ENCODE results near the gene SELPLG.
"Not testable (repeated sequence)": the region's sequence is repeated elsewhere in the genome, so short reads cannot be mapped to it uniquely, and the experiment has no call there.

The SELPLG gene

DNA sequence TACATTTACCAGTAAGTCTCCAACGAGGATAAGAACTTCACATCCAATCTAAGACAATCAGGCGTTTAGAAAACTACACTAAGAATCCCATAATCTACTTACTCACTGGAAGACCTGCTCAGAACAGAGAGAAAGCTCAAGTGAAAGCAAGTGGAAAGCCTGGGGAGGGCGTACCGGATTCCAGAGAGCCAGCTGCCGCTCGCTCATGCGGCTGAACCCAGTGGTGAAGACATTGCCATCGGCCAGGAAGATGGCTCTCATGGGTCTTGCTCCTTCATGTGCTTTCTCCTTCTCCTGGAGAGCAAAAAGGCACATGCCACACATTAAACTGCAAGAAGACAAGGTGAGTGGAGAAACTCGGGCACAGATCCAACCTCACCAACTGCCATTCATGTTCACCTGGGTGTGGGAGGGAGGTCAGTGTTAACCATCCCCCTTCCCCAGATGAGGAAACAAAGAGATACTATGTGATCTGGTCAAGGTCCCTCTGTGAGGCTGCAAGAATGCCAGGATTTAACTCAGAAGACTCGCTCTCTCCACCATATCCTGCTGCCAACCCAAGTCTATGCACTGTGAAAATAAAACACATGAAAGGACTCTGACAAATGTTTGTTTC lies 23.5 kb upstream of the SELPLG start:
- TF ChIP-seq, protein P1, sequence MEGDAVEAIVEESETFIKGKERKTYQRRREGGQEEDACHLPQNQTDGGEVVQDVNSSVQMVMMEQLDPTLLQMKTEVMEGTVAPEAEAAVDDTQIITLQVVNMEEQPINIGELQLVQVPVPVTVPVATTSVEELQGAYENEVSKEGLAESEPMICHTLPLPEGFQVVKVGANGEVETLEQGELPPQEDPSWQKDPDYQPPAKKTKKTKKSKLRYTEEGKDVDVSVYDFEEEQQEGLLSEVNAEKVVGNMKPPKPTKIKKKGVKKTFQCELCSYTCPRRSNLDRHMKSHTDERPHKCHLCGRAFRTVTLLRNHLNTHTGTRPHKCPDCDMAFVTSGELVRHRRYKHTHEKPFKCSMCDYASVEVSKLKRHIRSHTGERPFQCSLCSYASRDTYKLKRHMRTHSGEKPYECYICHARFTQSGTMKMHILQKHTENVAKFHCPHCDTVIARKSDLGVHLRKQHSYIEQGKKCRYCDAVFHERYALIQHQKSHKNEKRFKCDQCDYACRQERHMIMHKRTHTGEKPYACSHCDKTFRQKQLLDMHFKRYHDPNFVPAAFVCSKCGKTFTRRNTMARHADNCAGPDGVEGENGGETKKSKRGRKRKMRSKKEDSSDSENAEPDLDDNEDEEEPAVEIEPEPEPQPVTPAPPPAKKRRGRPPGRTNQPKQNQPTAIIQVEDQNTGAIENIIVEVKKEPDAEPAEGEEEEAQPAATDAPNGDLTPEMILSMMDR (IDR thresholded peaks at IDR 0.05; ENCODE audit: low read depth, low read length, missing control alignments), result no peak
- no peak for DNase-seq (ENCODE audit: low read depth)
- in situ Hi-C loops (cut with HindIII; ENCODE audit: low sequenced_read_pairs), result loop anchor here (25.0 kb wide), 1 partner anchor 180 kb away; no protein-coding TSS in a partner anchor
- H3K4me3 ChIP-seq (ENCODE audit: low read depth, low read length), result no peak overlapping the region

DNA sequence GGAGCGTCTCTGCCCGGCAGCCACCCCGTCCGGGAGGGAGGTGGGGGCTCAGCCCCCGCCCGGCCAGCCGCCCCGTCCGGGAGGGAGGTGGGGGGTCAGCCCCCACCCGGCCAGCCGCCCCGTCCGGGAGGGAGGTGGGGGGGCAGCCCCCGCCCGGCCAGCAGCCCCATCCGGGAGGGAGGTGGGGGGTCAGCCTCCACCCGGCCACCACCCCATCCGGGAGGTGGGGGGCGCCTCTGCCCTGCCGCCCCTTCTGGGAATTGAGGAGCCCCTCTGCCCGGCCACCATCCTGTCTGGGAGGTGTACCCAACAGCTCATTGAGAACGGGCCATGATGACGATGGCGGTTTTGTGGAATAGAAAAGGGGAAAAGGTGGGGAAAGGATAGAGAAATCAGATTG lies 22.6 kb upstream of the SELPLG start:
- H3K4me3 ChIP-seq (ENCODE audit: low read depth, low read length), result not testable (repeated sequence)
- in situ Hi-C loops (cut with HindIII; ENCODE audit: low sequenced_read_pairs), result loop anchor here (25.0 kb wide), 1 partner anchor 181 kb away; no protein-coding TSS in a partner anchor

DNA sequence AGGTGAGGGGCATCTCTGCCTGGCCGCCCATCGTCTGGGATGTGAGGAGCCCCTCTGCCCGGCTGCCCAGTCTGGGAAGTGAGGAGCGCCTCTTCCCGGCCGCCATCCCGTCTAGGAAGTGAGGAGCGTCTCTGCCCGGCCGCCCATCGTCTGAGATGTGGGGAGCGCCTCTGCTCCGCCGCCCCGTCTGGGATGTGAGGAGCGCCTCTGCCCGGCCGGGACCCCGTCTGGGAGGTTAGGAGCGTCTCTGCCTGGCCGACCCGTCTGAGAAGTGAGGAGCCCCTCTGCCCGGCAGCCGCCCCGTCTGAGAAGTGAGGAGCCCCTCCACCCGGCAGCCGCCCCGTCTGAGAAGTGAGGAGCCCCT lies 22.1 kb upstream of the SELPLG start:
- not testable (repeated sequence) for H3K4me3 ChIP-seq (ENCODE audit: low read depth, low read length); DNase-seq (ENCODE audit: low read depth)
- in situ Hi-C loops (cut with HindIII; ENCODE audit: low sequenced_read_pairs), result loop anchor here (25.0 kb wide), 1 partner anchor 182 kb away; no protein-coding TSS in a partner anchor

More for the DNA sequence above, 22.6 kb upstream of the SELPLG start:
- DNase-seq (ENCODE audit: low read depth), result not testable (repeated sequence)

DNA sequence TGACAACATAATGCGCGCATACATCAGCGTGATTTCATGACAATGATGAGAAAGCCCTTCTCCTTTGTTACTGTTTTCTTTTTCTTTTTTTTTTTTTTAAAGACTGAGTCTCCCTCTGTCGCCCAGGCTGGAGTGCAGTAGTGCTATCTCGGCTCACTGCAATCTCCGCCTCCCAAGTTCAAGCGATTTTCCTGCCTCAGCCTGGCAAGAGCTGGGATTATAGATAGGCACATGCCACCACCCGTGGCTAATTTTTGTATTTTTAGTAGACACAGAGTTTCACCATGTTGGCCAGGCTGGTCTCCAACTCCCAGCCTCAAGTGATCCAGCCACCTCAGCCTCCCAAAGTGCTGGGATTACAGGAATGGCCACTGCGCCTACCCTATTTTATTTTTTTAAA lies 20.9 kb upstream of the SELPLG start:
- in situ Hi-C loops (cut with HindIII; ENCODE audit: low sequenced_read_pairs), result loop anchor here (25.0 kb wide), 1 partner anchor 183 kb away; no protein-coding TSS in a partner anchor
- DNase-seq (ENCODE audit: low read depth); H3K4me3 ChIP-seq (ENCODE audit: low read depth, low read length): not testable (repeated sequence)

DNA sequence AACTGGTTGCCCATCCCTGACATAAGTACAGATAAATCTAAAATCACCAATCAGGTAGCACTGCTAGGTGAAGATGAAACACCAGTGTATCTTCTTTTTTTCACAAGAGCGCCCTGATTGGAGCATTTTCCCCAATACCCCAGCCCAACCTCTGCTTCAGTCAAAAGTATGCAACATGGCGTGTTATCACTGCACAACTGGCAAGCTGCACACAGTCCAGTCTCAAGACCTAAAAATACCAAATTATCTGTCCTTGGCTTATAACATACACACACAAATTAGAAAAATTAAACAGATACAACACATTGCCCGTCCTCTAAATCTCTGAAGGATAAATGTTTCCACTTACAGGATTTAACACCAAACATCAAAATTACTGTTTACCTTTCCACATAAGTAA lies 20.2 kb upstream of the SELPLG start:
- TF ChIP-seq, protein P1 (IDR thresholded peaks at IDR 0.05; ENCODE audit: low read depth, low read length, missing control alignments), result no peak
- no peak for DNase-seq (ENCODE audit: low read depth)
- H3K4me3 ChIP-seq (ENCODE audit: low read depth, low read length), result no peak overlapping the region
- in situ Hi-C loops (cut with HindIII; ENCODE audit: low sequenced_read_pairs), result loop anchor here (25.0 kb wide), 1 partner anchor 183 kb away; no protein-coding TSS in a partner anchor

DNA sequence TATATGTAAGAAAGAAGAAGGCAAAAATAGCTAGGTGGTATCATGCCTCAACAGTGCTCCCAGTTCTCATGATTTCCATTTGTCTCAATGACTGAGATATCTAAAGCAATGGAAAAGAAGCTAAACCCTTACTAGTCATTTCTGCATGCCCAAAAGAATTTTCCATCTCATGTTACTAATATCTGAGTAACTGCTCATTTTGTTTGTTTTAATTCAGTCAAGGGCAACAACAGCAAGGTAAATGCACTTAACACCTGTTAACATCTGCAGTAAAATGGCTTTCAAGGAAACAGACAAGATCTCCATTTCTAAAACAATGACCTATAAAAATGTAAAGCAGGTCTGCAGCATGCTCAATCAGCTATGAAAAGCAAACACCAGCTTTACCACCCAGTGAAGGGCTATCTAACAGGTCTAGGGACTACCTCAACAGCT lies 19.4 kb upstream of the SELPLG start:
- in situ Hi-C loops (cut with HindIII; ENCODE audit: low sequenced_read_pairs), result loop anchor here (25.0 kb wide), 1 partner anchor 184 kb away; no protein-coding TSS in a partner anchor
- H3K4me3 ChIP-seq (ENCODE audit: low read depth, low read length), result no peak overlapping the region
- TF ChIP-seq, protein P1 (IDR thresholded peaks at IDR 0.05; ENCODE audit: low read depth, low read length, missing control alignments), result no peak
- no peak for DNase-seq (ENCODE audit: low read depth)

DNA sequence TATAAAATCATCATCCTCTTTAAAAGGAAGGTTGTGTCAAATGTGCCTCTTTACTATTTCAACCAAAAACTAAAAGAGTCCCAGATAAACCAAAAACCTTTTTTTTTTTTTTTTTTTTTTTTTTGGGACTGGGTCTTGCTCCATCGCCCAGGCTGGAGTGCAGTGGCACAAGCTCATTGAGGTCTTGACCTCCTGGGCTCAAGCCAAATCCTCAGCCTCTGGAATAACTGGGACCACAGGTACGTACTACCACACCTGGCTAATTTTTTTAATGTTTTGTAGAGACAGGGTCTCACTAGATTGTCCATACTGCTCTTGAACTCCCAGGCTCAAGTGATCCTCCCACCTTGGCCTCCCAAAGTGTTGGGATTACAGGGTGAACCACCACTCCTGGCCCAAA lies 16.4 kb upstream of the SELPLG start:
- TF ChIP-seq, protein P1 (IDR thresholded peaks at IDR 0.05; ENCODE audit: low read depth, low read length, missing control alignments), result no peak
- H3K4me3 ChIP-seq (ENCODE audit: low read depth, low read length), result no peak overlapping the region
- DNase-seq (ENCODE audit: low read depth), result no peak
- in situ Hi-C loops (cut with HindIII; ENCODE audit: low sequenced_read_pairs), result loop anchor here (25.0 kb wide), 1 partner anchor 187 kb away; no protein-coding TSS in a partner anchor

DNA sequence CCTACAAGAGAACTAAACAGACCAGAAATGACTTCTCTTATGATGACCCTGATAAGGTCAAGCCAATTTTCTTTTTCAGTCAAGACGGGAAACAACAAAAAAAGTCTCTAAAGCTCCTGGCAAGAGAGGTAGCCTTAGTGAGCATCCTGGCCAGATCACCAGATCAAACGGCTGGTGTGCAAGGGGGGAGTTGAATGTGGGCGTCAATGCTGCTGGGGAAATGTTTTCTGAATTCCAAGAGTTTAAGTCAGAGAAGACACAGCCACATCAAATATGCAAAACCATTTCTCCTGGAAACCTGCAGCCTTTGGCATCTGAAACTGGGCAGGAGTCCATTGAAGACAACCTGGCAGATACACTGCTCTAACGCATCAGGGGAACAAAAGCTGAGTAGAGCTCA lies 16.0 kb upstream of the SELPLG start:
- in situ Hi-C loops (cut with HindIII; ENCODE audit: low sequenced_read_pairs), result loop anchor here (25.0 kb wide), 1 partner anchor 188 kb away; no protein-coding TSS in a partner anchor
- DNase-seq (ENCODE audit: low read depth), result peak; percentile 91

More for the DNA sequence above, 16.0 kb upstream of the SELPLG start:
- no peak overlapping the region for H3K4me3 ChIP-seq (ENCODE audit: low read depth, low read length)
- TF ChIP-seq, protein P1 (IDR thresholded peaks at IDR 0.05; ENCODE audit: low read depth, low read length, missing control alignments), result no peak
